LNCAP (cell line): ENCODE data around the gene MCTP1.

ENCODE experiments used
- TF ChIP-seq, protein P1 (sequence below): fragments of 450-650 bp; IDR thresholded peaks from 2 replicates; pipeline ENCODE4 v1.5.1; 2017; ENCODE audit warnings: mild to moderate bottlenecking

Gene MCTP1

DNA sequence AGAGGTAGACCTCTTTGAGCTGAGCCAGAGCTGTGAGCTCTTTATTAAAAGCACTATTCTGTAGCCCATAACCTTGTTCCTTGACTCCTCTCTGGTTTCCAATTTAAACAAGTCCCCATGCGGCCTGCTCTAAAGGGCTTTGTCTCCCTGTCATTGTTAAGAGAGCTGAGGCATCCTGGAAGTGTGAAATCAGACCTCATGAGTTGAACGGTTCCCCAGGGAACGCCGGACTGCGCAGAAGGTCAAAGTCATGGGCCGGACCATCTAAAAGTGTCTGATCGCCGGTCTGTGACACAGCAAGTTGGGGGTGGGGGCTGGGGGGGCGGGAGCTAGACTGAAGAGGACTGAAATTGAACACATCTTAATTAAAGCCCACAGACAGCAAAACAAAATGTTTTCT lies 400.6 kb downstream of the MCTP1 start:
- TF ChIP-seq, protein P1, sequence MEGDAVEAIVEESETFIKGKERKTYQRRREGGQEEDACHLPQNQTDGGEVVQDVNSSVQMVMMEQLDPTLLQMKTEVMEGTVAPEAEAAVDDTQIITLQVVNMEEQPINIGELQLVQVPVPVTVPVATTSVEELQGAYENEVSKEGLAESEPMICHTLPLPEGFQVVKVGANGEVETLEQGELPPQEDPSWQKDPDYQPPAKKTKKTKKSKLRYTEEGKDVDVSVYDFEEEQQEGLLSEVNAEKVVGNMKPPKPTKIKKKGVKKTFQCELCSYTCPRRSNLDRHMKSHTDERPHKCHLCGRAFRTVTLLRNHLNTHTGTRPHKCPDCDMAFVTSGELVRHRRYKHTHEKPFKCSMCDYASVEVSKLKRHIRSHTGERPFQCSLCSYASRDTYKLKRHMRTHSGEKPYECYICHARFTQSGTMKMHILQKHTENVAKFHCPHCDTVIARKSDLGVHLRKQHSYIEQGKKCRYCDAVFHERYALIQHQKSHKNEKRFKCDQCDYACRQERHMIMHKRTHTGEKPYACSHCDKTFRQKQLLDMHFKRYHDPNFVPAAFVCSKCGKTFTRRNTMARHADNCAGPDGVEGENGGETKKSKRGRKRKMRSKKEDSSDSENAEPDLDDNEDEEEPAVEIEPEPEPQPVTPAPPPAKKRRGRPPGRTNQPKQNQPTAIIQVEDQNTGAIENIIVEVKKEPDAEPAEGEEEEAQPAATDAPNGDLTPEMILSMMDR, result no peak

DNA sequence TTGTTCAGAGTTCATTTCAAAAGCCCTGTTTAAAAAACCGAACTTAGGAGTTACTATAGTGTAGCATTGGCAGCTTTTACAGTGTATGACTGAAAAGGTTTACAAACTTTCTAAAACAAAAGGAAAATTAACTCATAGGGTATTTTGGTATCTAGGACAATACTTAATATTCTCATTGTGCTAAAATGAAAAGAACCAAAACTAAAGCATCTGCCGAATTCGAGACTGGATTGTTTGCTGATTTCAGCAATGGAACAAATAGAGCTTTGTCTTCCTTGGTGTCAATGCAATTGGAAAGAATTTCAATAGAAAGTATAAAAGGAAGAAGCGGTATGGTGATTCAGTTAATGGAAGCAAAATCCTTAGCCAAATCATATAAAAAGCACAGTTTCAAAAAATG lies 412.4 kb downstream of the MCTP1 start:
- TF ChIP-seq, protein P1, result no peak

- TF ChIP-seq, protein P1, result no peak
These were observed 414.2 kb downstream of the MCTP1 start for GRCh38 chr5:94870511-94871183.

- TF ChIP-seq, protein P1, result no peak
These were observed 415.0 kb downstream of the MCTP1 start for GRCh38 chr5:94869921-94870320.

- TF ChIP-seq, protein P1, result no peak
These were observed 420.9 kb downstream of the MCTP1 start for GRCh38 chr5:94863951-94864350.

- TF ChIP-seq, protein P1, result no peak
These were observed 427.8 kb downstream of the MCTP1 start for GRCh38 chr5:94857111-94857510.

GRCh38 chr5:94856257-94856800 lies 428.6 kb downstream of the MCTP1 start:
- TF ChIP-seq, protein P1, result no peak
